Ovary (tissue), 9 donors: Measurements from ENCODE around the gene ASXL2. TPM values are rescaled to one million over a fixed set of nuclear protein-coding genes. Genes with fewer than 3 reads are reported as not detected.

Source experiments
- DNase-seq, 5 donors: peaks; one replicate each; pipeline ENCODE4 v3.0.0-alpha.2; 2019 to 2020
- H3K27ac ChIP-seq, 2 donors: fragments of 200-600 bp; one replicate each; pipeline versions ENCODE4 v1.5.1 to v1.8.0; 2019 to 2022
- H3K27me3 ChIP-seq: fragments of 200-600 bp; one replicate; pipeline ENCODE4 v1.8.0; 2022
- H3K36me3 ChIP-seq: fragments of 200-600 bp; sonication (generic); one replicate; pipeline ENCODE4 v1.5.1; 2019
- H3K4me1 ChIP-seq: one replicate; pipeline ENCODE4 v1.8.1; 2013; ENCODE audit warnings: mild to moderate bottlenecking, moderate library complexity; ENCODE audit not compliant: insufficient read depth
- H3K4me3 ChIP-seq: fragments of 200-600 bp; sonication (generic); one replicate; pipeline ENCODE4 v1.5.1; 2017
- H3K9me3 ChIP-seq, 2 donors: fragments of 200-600 bp in 1 of 2; sonication (generic) in 1 of 2; one replicate each; pipeline versions ENCODE4 v1.5.1 to v1.8.1; 2013 to 2019; ENCODE audit warnings: mild to moderate bottlenecking in 1 of 2, moderate library complexity in 1 of 2
- CTCF ChIP-seq, 3 donors: fragments of 450-650 bp in 2 of 3; fragments of 200-600 bp in 1 of 3; IDR thresholded peaks; one replicate each; pipeline versions ENCODE4 v1.5.1 to v1.8.0; 2016 to 2022; ENCODE audit warnings: antibody characterized with exemption in 3 of 3, mild to moderate bottlenecking in 1 of 3
- EP300 ChIP-seq: sonication (generic); formaldehyde crosslinking; IDR thresholded peaks from one replicate; pipeline ENCODE4 v1.6.1; 2017; ENCODE audit warnings: antibody characterized with exemption
- POLR2A ChIP-seq: fragments of 450-650 bp; IDR thresholded peaks from one replicate; pipeline ENCODE4 v1.6.1; 2017; ENCODE audit warnings: antibody characterized with exemption, mild to moderate bottlenecking, moderate library complexity
- WGBS, 3 donors: extraction: QIAGEN DNeasy Blood & Tissue Kit in 1 of 3; methylation state at CpG; one replicate each; pipeline versions ENCODE4 v1.1.5 to v1.1.7; 2013 to 2017; 5-methylcytosine and 5-hydroxymethylcytosine counted together
- intact Hi-C, 4 donors: fragments of 100-400 bp; cut with DNase I; formaldehyde crosslinking; loops; one replicate each; pipeline versions ENCODE4 v1.11.0 to v1.15.1; 2022 to 2023
- polyA plus RNA-seq, 2 donors: library from polyadenylated mRNA; stranded (reverse); fragments of 200-250 nt in 1 of 2; fragments of 350-450 nt in 1 of 2; fragmentation: Illumina TruSeq in 1 of 2; extraction: RNeasy Lipid Tissue Mini Kit (QIAGEN cat#74804) in 1 of 2; gene quantifications; one replicate each; pipeline ENCODE4 v1.2.3, GENCODE V29; 2013 to 2014
- total RNA-seq, 7 donors: library from RNA; depleted of rRNA in 2 of 7; stranded (reverse); fragments of >200 nt in 2 of 7; fragmentation: NEBNext Ultra II Directional in 3 of 7; extraction: Animal tissue kit (Norgen Biotek cat#: 25700) in 3 of 7; gene quantifications; one replicate each; pipeline versions ENCODE4 v1.1.0 to v1.2.4, GENCODE V29; 2016 to 2023
- donor health status: DM: no; HTN: no; CAD: no; lungs with moderate emphysema.
- donor health status: DM: no; HTN: no; CAD: no.
- donor health status: Bipolar disorder and iron deficiency.
- donor health status: DM: yes; HTN: yes; CAD: no.
- donor health status: DM: no; HTN: no; CAD: no.
- donor health status: DM: yes; HTN: yes; CAD: no.

Gene ASXL2
- total and polyA plus RNA-seq, 9 donors, result 3.0 to 25.0 (median 16.4) TPM

DNA sequence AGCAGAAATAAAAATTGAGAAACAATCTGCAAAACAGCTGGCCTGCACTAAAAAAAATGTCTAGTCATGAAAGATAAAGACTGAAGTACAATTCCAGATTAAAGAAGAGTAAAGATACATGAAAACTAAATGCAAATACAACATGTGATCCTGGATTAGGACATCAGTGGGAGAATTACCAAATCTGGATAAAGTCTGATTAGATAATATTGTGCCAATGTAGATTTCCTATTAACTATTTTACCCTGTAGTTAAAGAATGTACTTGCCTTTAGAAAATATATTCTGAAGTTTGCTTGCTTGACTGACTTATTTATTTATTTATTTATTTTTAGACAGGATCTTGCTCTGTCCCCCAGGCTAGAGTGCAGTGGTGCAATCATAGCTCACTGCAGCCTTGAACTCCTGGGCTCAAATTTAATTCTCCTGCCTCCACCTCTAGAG is 58.7 kb downstream of the ASXL2 start:
- TF ChIP-seq POLR2A (no peak), EP300 (no peak), CTCF (IDR thresholded peaks at IDR 0.05) (no peak)

DNA sequence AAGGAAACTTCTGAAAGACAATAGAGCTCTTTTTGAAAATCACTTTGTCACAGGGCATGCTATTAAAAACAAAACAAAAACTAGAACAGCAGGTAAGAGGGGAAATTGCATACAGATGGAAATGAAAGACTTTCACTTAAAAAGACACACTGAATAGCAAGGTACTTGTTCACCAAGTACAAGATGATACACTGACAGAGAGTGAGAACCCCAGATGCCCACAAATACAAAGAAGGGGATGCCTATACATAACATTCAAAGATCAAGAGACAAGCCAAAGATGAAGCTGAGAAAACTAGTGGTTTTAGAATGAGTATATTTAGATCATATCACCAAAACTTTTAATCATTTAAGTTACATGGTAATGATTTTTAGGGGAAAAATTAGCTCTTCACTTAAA is 60.7 kb downstream of the ASXL2 start:
- DNase-seq, result no peak
- intact Hi-C loops, result no loop called here
- Histone ChIP-seq H3K27me3 (no peaks in the 10 kb centered on the region), H3K4me1 (peaks cover 3% of the 10 kb centered on the region), H3K27ac (no peak overlapping the region), H3K36me3 (no peaks in the 10 kb centered on the region), H3K9me3 (no peaks in the 10 kb centered on the region), H3K4me3 (no peak overlapping the region)
- no peak for TF ChIP-seq EP300
- no peak for TF ChIP-seq CTCF (IDR thresholded peaks at IDR 0.05)
- no peak for TF ChIP-seq POLR2A

More for the DNA sequence above, 58.7 kb downstream of the ASXL2 start:
- no peak for DNase-seq
- Histone ChIP-seq H3K27ac (no peak overlapping the region), H3K36me3 (no peaks in the 10 kb centered on the region), H3K4me3 (no peak overlapping the region), H3K4me1 (peaks cover 3% of the 10 kb centered on the region), H3K27me3 (no peaks in the 10 kb centered on the region), H3K9me3 (no peaks in the 10 kb centered on the region)
- intact Hi-C loops, result no loop called here

DNA sequence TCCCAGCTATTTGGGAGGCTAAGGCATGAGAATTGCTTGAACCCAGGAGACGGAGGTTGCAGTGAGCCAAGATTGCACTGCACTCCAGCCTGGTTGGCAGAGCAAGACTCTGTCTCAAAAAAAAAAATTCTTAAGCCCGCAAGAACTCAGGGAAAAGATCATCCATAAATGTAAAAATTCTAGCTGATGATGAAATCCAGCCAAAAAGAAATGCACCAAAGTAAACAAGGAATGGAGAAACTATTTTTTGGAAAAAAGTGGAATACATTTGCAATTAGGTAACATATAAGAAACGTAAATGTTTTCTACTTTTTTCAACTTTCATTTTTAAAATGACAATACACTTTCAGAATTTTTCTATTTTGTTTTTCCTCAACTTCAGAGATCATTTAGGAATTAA is 61.3 kb downstream of the ASXL2 start:
- H3K36me3 ChIP-seq, result no peaks in the 10 kb centered on the region
- peaks cover 3% of the 10 kb centered on the region for H3K4me1 ChIP-seq
- 73 to 75% (median 74%) methylated on average over 3 of the region's 3 CpGs for WGBS, 3 donors
- no peak overlapping the region for H3K27ac ChIP-seq
- H3K27me3 ChIP-seq, result no peaks in the 10 kb centered on the region
- TF ChIP-seq CTCF (IDR thresholded peaks at IDR 0.05) (no peak), EP300 (no peak)
- no peaks in the 10 kb centered on the region for H3K9me3 ChIP-seq
- intact Hi-C loops, result no loop called here
- DNase-seq, result no peak
- H3K4me3 ChIP-seq, result no peak overlapping the region

GRCh38 chr2:25816249-25816648 is 62.0 kb downstream of the ASXL2 start:
- no peak for DNase-seq
- no peak overlapping the region for H3K4me3 ChIP-seq
- H3K4me1 ChIP-seq, result peaks cover 2% of the 10 kb centered on the region
- intact Hi-C loops, result no loop called here
- no peaks in the 10 kb centered on the region for H3K27me3 ChIP-seq
- TF ChIP-seq EP300, result no peak
- no peak for TF ChIP-seq POLR2A
- no peak for TF ChIP-seq CTCF (IDR thresholded peaks at IDR 0.05)
- 91 to 97% (median 93%) methylated on average over 6 of the region's 6 CpGs for WGBS, 3 donors
- H3K27ac ChIP-seq, result no peak overlapping the region
- H3K9me3 ChIP-seq, result no peaks in the 10 kb centered on the region
- H3K36me3 ChIP-seq, result no peaks in the 10 kb centered on the region

DNA sequence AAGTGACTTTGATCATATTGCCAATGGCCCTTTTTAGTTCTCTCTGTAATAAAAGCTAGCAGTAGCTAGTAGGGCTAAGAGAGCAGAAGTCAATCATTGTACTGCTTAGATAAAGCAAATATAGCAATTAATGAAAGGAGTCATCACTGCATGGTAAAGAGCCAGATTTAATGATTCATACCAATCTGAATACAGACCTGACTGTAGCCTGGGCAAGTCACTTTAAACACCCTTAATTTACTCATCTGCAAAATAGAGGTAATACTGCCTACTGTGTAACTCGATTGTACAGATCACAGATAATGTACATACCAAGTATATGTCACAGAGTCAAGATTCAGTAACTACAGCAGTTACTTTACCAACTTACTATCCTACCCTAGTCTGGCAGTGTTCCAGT is 63.6 kb downstream of the ASXL2 start:
- Histone ChIP-seq H3K27ac (no peak overlapping the region), H3K27me3 (no peaks in the 10 kb centered on the region), H3K9me3 (no peaks in the 10 kb centered on the region), H3K4me1 (no peaks in the 10 kb centered on the region), H3K36me3 (no peaks in the 10 kb centered on the region), H3K4me3 (no peak overlapping the region)
- no peak for DNase-seq
- intact Hi-C loops, result no loop called here
- 81 to 95% (median 93%) methylated on average over 1 of the region's 1 CpG for WGBS, 3 donors
- TF ChIP-seq EP300 (no peak), POLR2A (no peak), CTCF (IDR thresholded peaks at IDR 0.05) (no peak)
